Measurements from ENCODE around the gene RFX7. TPM values are rescaled to one million over a fixed set of nuclear protein-coding genes. Genes with fewer than 3 reads are reported as not detected.
"Not testable (repeated sequence)": the region's sequence is repeated elsewhere in the genome, so short reads cannot be mapped to it uniquely, and the experiment has no call there.

Gene RFX7
- total RNA-seq, 1 donor from 2014 or later, result 8.9 TPM

DNA sequence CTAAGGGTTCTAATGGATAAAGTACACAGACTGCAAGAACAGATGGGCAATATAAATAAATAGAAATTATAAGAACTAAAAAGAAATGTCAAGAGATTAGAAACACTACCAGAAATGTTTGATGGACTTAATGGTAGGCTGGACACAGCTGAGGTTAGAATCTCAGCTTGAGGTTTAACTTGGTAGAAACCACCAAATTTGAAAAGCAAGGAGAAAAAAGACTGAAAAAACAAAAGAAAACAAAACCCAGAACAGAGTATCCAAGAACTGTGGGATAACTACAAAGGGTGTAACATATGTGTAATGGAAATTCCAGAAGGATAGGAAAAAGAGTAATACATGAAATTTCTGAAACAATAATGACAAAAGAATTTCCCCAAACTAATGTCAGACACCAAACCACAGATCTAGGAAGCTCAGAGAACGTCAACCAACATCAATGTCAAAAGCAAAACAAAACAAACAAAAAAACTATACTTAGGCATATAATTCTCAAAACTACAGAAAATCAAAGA lies 35.0 kb downstream of the RFX7 start:
- Histone ChIP-seq H3K4me1 (peaks cover 22% of the 10 kb centered on the region), H3K27ac (replicated peaks) (no peak overlapping the region)
- no peak for TF ChIP-seq CTCF (IDR thresholded peaks at IDR 0.05; ENCODE audit: borderline replicate concordance)

DNA sequence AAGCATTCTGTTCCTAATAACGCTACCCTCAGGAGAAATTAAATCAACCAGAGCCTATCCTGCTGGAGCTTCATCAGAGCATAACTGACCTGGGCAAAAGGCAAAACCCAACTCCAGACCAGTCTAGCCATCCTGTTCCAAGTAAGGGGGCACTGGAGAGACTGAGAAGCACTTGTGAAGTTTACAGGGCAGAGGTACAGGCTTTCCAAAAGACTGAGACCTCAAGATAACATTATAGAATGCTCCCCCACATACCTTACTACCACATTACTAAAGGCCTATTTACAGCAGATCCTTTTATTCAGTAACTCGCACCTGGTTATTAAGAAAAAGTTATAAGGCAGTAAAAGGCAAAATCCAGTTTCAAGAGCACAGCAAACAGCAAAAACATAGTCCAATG lies 35.5 kb downstream of the RFX7 start:
- peaks cover 22% of the 10 kb centered on the region for H3K4me1 ChIP-seq
- peaks cover 27% of the 10 kb centered on the region for H3K9me3 ChIP-seq (replicated peaks)
- no peak for DNase-seq
- no peak overlapping the region for H3K4me3 ChIP-seq
- no peak overlapping the region for H3K27ac ChIP-seq (replicated peaks)
- TF ChIP-seq CTCF (IDR thresholded peaks at IDR 0.05; ENCODE audit: borderline replicate concordance), result no peak
- intact Hi-C loops (cut with micrococcal nuclease), result no loop called here
- no peaks in the 10 kb centered on the region for H3K27me3 ChIP-seq (ENCODE audit: low read depth)
- no peaks in the 10 kb centered on the region for H3K36me3 ChIP-seq

More for the DNA sequence above, 35.0 kb downstream of the RFX7 start:
- H3K9me3 ChIP-seq (replicated peaks), result peaks cover 27% of the 10 kb centered on the region
- intact Hi-C loops (cut with micrococcal nuclease), result no loop called here
- no peak overlapping the region for H3K4me3 ChIP-seq
- DNase-seq, result no peak
- no peaks in the 10 kb centered on the region for H3K36me3 ChIP-seq
- no peaks in the 10 kb centered on the region for H3K27me3 ChIP-seq (ENCODE audit: low read depth)

GRCh38 chr15:56207711-56208110 lies 36.0 kb downstream of the RFX7 start:
- Histone ChIP-seq H3K4me3 (no peak overlapping the region), H3K9me3 (replicated peaks) (peaks cover 27% of the 10 kb centered on the region), H3K27ac (replicated peaks) (no peak overlapping the region), H3K4me1 (peaks cover 22% of the 10 kb centered on the region), H3K36me3 (no peaks in the 10 kb centered on the region), H3K27me3 (ENCODE audit: low read depth) (no peaks in the 10 kb centered on the region)
- no peak for TF ChIP-seq CTCF (IDR thresholded peaks at IDR 0.05; ENCODE audit: borderline replicate concordance)
- no peak for DNase-seq
- intact Hi-C loops (cut with micrococcal nuclease), result no loop called here

- H3K27ac ChIP-seq (replicated peaks), result no peak overlapping the region
- DNase-seq, result no peak
- TF ChIP-seq CTCF (IDR thresholded peaks at IDR 0.05; ENCODE audit: borderline replicate concordance), result no peak
- intact Hi-C loops (cut with micrococcal nuclease), result no loop called here
- peaks cover 22% of the 10 kb centered on the region for H3K4me1 ChIP-seq
- H3K9me3 ChIP-seq (replicated peaks), result peaks cover 23% of the 10 kb centered on the region
- H3K4me3 ChIP-seq, result no peak overlapping the region
- no peaks in the 10 kb centered on the region for H3K36me3 ChIP-seq
- H3K27me3 ChIP-seq (ENCODE audit: low read depth), result no peaks in the 10 kb centered on the region
These were observed 36.6 kb downstream of the RFX7 start for GRCh38 chr15:56207092-56207491.

GRCh38 chr15:56205061-56205876 lies 38.4 kb downstream of the RFX7 start:
- H3K9me3 ChIP-seq (replicated peaks), result peaks cover 4% of the 10 kb centered on the region
- DNase-seq, result no peak
- intact Hi-C loops (cut with micrococcal nuclease), result no loop called here
- no peak overlapping the region for H3K4me3 ChIP-seq
- H3K27ac ChIP-seq (replicated peaks), result peak overlapping the region; percentile 6
- no peaks in the 10 kb centered on the region for H3K36me3 ChIP-seq
- no peak for TF ChIP-seq CTCF (IDR thresholded peaks at IDR 0.05; ENCODE audit: borderline replicate concordance)
- peaks cover 22% of the 10 kb centered on the region for H3K4me1 ChIP-seq
- H3K27me3 ChIP-seq (ENCODE audit: low read depth), result no peaks in the 10 kb centered on the region

- H3K27ac ChIP-seq (replicated peaks); H3K4me3 ChIP-seq; H3K36me3 ChIP-seq; H3K9me3 ChIP-seq (replicated peaks); intact Hi-C loops (cut with micrococcal nuclease); H3K27me3 ChIP-seq (ENCODE audit: low read depth); DNase-seq: not testable (repeated sequence)
- H3K4me1 ChIP-seq, result peaks cover 22% of the 10 kb centered on the region
These were observed 40.3 kb downstream of the RFX7 start for GRCh38 chr15:56203312-56203922.
